GM21825 (cell line): ENCODE data around the gene FBRS.
"Not testable (repeated sequence)": the region's sequence is repeated elsewhere in the genome, so short reads cannot be mapped to it uniquely, and the experiment has no call there.

Experiments used
- ATAC-seq: cut with Tn5 transposase; IDR thresholded peaks from one replicate; pipeline ENCODE4 v1.9.1; 2021; ENCODE audit warnings: mild to moderate bottlenecking, moderate library complexity; ENCODE audit not compliant: unreplicated experiment

Gene FBRS

DNA sequence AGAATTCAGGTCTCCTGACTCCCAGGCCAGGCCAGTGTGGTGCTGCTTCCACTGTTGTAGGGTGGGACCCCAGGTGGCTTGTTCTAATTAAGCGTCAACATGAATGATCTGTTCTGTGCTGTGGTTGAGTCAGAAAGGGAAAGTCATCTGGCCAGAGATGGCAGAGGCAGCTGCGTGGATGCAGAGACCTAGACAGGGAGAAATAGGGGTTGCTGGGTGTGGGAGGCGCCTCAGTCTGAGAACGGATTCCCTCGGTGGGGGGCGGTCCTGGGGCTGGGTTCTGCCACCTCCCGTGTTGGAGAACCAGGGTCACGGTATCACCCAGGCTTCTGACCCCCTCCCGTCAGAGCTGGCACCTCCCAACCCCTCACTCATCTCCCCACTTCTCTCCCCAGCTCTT, 5.6 kb downstream of the FBRS start:
- no peak for ATAC-seq

DNA sequence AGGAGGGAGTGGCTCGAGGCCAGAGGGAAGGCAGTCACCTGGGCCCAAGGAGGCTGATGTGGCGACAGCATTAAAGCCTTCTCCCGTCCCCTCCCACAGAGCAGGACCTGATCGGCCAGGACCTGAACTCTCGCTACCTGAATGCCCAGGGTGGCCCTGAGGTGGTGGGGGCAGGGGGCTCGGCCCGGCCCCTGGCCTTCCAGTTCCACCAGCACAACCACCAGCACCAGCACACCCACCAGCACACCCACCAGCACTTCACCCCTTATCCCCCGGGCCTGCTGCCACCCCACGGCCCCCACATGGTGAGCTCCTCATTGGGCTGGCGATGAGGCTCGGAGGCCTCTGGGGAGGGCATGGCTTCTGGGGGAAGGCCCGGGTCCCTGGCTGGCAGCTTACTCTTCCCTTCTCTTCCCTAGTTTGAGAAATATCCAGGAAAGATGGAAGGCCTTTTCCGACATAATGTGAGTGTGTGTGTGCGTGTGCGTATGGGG, 6.4 kb downstream of the FBRS start:
- no peak for ATAC-seq

DNA sequence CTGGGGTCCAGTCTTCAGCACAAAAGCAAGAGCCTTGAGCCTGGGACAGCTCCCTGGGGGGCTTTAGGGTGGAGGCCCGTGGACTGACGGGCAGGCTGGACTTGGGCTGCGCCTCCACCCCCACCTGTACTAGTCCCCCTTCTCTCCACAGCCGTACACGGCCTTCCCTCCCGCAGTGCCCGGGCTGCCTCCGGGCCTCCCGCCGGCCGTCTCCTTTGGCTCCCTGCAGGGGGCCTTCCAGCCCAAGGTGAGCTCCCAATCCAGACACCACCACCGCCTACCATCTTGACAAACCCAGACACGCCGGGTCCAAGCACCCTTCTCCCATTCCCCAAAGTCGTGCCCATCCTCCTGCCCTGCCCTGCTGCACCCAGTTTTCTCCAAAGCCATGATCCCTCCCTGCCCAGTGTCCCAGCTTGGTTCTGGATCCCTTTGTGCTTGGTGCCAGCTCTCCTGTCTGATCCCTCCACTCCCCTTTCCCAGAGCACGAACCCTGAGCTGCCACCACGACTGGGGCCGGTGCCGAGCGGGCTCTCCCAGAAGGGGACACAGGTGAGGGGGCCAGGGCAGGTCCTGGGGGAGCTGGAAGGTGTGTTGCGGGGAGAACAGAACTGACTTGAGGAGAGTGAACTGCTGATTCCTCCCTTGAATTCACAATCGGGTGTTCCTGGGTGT, 7.1 kb downstream of the FBRS start:
- no peak for ATAC-seq

DNA sequence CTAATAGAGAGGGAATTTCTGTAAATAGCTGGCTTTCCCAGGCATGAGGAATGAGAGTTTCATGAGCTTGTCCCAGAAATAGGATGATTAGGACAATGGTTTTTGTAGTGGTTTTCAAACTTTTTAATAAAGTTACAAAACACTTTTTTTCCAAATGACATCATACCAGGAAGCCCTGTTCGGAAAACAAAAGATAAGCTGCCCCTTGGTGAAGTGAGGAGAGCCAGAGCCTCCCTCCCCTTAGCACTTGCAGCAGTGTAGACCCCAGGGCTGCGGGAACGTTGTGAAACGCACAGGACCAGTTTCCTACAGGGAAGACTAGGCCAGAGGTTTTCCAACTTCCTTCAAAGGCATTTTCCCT, 7.6 kb downstream of the FBRS start:
- ATAC-seq = no peak

DNA sequence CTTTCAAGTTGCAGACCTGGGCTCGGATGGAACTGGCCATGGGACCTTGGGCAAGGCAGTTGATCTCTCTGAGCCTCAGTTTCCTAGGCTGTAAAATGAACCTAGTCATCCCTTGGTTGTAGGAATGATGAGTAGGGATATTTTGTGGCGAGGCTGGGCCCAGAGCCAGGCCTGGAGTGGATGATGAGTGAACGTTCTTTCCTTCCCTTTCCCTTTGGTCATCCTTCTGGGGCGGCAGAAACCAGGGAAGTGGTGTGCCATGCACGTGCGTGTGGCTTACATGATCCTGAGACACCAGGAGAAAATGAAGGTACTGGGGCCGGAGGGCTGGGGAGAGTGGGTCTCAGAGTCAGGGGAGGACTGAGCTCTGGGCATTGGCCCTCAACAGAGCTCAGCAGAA, 8.4 kb downstream of the FBRS start:
- no peak for ATAC-seq

DNA sequence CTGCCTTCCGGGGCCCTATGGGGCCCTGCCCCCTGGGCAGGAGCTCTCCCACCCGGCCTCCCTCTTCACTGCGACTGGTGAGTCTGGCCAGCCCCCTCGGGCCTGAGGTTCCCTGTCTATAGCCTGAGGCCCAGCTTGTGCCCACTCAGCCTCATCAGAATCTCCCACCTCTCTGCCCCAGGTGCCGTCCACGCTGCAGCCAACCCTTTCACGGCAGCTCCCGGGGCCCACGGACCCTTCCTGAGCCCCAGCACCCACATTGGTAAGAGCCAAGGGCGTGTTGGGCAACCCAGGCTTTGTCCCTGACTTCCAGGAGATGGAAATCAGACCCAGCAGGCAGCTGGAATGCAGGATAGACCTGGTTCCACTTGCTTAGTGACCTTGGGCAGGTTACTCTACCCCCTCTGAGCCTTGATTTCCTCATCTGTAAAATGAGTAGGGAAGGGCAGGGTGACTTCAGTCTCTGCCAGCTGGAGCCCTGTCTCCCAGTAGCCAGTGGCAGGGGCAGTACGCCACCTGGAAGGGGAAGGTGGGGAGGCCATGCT, 9.2 kb downstream of the FBRS start:
- no peak for ATAC-seq

DNA sequence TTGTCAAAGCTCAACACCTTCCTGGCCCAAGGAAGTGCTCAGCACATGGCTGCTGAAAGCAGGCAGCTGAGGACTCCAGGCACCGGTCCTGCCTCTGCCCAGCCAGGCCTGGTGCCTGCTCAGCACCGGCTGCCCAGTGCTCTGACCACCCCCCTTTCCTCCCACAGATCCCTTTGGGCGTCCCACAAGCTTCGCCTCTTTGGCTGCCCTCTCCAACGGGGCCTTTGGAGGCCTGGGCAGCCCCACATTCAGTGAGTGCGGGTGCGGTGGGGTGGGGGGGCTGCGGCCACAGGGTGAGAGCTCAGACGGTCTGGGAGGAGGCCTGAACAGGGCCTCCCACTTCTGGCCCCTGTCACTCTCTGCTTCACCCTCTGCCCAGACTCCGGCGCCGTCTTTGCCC, 10.2 kb downstream of the FBRS start:
- no peak for ATAC-seq

DNA sequence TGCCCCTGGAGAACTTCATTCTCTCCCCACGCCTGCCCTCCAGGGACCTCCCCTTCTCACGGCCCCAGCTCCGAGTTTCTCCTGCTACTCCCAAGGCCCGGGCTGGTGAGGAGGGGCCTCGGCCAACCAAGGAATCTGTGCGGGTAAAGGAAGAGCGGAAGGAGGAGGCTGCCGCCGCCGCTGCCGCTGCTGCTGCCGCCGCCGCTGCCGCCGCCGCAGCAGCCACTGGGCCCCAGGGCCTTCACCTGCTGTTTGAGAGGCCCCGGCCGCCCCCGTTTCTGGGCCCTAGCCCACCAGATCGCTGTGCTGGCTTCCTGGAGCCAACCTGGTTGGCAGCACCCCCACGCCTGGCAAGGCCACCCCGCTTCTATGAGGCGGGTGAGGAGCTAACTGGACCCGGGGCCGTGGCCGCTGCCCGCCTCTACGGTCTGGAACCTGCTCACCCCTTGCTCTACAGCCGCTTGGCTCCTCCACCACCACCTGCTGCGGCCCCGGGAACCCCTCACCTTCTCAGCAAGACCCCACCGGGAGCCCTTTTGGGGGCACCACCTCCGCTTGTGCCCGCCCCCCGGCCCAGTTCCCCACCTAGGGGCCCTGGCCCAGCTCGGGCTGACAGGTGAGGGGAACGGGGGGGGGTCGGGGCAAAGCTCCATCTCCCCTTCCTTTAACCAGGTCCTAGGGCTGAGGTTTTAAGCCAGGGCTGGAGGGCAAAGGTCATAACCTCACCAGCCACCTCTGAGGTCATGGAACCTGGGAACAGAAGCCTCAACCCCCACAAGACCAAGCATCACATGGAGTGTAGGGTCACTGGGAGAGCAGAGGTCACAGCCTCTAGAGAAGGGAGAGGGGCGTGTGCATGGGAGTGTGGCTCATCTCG, 11.0 kb downstream of the FBRS start:
- no peak for ATAC-seq

DNA sequence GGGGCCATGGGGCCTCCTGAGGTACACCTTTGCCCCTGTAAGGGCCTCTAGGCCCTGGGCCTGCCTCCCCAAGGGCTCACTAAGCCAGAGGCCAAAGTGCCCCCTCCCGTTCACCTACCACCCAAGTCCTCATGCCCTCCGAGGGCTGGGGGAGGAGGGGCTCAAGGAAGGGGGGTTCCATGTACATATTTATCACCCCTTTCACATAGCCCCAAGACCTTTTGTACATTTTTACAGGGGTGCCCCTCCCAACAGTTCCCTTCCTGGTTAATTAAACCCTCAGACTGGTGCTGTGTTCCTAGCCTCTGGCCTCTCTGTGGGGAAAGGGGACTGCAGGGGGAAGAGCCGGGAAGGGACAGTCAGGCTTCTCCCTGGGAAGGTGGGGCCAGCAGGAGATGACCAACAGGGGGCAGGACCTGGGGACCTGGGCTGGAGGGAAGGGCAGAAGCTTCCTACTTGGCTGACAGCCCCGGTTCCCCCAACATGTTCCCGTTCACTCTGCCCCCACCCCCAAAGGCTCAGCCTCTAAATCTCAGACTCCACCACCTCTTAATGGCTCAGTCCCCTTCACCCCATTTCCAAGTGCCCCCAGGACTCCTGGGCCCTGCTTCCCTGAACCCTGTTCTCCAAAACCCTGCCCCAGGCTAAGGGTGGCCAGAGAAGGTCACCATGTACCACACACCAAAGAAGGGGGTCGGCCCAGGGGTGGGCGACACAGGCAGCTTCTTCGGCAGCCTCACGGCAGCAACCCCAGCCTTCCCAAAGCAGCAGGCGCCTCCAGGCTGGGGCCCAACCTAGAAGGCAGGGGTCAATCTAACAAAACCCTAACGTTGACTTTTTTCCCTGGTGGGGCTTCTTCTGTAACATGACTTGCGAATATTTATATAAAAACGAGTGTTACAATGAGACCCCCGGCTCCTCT, 11.9 kb downstream of the FBRS start:
- no peak for ATAC-seq

DNA sequence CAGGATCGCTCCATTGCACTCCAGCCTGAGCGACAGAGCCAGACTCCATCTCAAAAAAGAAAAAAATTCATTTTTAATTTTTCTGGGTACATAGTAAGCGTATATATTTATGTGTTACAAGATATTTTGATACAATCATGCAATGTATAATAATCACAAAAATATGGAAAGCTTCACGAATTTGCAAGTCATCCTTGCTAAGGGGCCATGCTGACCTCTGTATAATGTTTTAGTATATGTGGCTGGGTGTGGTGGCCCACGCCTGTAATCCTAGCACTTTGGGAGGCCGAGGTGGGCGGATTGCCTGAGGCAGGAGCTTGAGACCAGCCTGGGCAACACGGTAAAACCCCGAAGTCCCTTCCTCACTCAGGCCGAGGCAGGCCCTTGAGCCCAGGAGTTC, 16.9 kb downstream of the FBRS start:
- ATAC-seq = no peak

DNA sequence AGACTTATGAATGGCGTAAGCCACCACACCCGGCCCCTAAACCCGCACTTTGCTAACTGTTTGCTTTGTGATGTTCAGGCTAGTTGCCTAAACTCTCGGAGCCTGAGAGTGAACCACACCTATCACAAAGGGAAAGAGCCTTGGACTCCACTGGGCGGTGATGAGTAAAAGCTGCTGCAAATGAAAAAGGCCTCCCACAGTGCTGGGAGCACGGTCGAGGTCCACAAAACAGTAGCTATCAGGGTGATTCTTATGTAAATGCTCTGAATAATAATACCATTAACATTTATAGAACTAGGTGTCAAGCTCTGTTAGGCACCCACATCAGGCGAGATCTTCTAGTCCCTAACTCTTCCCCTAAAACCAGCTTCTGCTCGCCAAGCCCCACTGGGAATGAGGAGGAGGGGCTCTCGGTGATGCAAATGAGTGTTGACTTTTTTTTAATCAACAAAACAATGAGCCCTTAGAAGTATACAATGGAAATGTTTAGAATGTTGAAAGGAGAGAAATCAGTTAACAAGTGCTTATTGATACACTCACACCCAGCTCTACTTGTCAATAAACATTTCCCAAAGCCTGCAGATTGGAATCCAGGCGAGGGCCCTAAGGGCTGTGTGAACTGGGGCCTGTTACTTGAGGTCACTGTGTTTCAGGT, 19.8 kb downstream of the FBRS start:
- ATAC-seq = no peak

DNA sequence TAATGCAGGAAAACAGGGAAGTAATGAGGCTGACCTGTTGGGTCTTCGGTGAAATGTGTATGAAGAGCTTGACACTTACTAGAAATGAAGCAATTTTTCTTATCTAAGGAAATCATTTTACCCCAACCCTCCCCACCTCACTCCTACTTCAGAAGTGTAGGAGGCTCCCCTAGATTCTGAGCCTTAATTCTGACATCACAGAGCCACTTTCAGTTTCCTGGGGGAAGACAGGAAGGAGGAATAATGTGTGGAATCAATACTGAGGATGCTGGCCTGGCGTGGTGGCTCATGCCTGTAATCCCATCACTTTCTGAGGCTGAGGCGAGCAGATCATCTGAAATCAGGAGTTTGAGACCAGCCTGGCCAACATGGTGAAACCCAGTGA, 20.3 kb downstream of the FBRS start:
- no peak for ATAC-seq

DNA sequence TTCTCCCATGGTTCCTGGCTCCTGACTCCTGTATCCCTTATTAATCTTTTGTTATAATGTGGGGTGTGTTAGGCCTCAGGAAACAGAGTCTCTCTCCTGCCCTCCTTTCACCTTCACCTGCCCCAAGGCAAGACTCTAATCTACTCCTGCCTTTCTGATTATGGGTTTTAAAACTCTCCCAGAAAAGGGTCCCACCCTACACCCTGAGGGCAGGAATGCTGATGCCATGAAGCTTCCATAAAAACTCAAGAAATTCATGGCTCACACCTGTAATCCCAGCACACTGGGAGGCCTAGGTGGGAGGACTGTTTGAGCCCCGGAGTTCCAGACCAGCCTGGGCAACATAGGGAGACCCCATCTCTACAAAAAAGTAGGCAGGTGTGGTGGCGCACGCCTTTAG, 22.1 kb downstream of the FBRS start:
- ATAC-seq = no peak

DNA sequence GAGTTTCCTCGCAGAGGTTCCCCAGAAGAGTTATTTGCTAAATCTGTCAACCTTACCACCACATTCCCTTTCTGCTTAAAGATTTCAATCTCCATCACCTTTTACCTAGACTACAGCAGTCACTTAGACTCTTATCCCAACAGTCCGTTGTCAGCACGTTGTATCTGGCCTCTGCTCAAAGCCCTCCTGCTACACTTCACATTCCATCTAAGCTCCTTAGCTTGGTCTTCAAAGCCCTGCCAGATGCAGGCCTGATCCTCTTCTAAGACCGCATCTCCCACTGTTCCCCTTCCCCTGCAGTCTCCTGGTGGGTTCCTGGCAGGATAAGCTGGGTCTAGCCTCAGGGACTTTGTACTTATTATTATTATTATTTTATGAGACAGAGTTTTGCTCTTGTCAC, 30.5 kb downstream of the FBRS start:
- ATAC-seq = no peak

DNA sequence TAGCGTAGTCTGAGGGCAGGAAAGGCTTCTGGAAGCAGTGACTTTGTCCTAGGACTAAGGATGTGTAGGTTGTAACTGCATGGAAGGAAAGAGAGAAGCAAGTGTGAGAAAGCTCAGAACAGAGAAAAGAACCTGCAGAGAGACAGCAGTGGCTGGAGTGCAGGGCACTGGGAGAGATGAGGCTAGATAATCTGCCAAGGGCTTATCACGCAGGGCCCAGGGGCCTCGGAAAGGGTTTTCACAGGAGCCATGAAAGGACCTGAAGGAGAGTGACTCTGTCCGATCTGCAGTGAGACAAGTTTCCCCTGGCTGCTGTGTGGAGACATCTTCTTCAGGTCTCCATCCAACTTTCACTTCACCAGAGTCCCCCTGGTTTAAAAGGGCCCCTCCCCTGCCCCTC, 33.7 kb downstream of the FBRS start:
- no peak for ATAC-seq

DNA sequence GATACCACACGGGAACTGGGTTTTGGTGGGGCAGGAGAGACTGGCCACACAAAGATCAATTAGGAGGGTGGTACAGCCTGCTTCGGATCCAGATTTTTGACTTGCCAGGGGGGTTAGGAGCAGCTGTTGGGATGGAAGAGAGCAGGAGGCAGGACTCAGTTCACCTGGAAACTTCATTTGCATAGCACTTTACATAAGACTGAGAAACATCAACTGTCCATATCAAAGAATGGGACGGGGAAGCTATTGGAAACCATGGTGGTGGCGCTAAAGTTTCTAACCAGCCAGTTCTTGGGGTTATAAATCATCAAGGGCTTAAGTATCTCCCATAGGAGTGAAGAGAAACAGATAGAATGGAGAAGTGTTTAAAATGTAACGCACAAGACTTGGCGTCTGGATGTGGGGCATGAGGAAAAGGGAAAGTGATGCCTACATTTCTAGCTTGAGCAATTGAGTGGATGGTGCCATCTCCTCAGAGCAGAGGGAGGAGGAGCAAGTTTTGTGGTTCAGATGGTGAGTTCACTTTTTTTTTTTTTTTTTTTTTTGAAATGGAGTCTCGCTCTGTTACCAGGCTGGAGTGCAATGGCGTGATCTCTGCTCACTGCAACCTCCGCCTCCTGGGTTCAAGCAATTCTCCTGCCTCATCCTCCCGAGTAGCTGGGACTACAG, 34.3 kb downstream of the FBRS start:
- no peak for ATAC-seq

DNA sequence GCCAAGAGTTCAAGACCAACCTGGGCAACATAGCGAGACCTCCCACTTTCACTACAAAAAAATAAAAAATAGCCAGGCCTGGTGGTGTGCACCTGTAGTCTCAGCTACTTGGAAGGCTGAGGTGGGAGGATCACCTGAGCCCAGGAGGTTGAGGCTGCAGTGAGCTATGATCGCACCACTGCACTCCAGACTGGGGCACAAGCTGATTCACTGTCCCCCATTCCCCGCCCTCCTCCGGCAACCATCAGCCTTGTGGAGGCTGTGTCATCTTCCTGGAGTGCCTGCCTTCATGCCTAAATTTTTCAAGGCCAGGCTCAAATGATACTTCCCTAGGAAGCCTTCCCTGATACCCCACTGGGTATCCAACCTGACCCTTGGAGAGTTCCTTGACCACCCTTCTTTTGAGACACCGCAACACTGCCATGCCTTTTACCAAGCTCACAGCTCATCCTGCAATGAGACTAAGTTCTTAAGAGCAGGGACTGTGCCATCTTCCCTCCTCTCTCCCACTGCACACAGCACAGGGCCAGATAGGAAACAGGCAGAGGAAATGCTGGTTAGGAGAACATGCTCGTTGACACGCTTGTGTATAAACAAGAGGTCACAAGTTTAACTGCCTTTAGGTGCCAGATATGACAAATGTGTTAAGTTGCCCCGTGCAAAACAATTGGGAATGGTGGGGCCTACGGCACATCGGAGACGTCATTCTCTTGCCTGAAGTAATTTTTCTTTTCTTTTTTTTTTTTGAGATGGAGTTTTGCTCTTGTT, 36.9 kb downstream of the FBRS start:
- no peak for ATAC-seq

DNA sequence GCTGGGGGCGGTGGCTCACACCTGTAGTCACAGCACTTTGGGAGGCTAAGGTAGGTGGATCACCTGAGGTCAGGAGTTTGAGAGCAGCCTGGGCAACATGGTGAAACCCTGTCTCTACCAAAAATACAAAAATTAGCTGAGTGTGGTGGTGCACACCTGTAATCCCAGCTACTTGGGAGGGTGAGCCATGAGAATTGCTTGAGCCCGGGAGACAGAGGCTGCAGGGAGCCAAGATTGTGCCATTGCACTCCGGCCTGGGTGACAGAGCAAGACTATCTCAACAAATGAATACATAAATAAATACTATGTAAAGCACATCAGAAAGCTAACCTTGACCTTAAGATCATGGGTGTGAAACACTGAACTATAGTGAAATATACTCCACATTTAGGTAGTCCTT, 38.4 kb downstream of the FBRS start:
- ATAC-seq = not testable (repeated sequence)
